ENCODE data around the gene DCAF15.
"Not testable (repeated sequence)": the region's sequence is repeated elsewhere in the genome, so short reads cannot be mapped to it uniquely, and the experiment has no call there.

- TF ChIP-seq CTCF (IDR thresholded peaks at IDR 0.05; ENCODE audit: low read depth, low read length); EZH2phosphoT487 (IDR thresholded peaks at IDR 0.05; ENCODE audit: low read depth): not testable (repeated sequence)
Observed at GRCh38 chr19:13973479-13973878, 21.2 kb downstream of the DCAF15 start.

All from OCI-LY3 (cell line).